ENCODE results near the gene ILDR2.

DNA sequence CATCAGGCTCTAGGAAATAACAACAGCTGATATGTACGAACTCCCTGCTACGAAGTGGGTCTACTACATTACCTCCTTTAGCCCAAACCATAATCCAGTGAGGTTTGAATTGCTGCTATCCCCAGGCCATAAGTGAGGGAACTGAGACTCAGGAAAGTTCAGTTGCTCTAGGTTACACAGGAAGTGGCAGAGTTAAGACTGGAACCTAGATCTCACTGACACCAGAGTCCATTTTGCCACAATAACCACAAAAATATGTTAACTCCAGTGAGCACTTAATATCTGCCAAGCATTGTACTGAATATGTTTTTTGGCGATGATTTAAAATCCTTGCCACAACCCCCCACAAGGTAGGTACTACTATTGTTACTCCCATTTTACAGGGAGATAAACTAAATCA lies 90.4 kb downstream of the ILDR2 start:
- TF ChIP-seq, protein P1, sequence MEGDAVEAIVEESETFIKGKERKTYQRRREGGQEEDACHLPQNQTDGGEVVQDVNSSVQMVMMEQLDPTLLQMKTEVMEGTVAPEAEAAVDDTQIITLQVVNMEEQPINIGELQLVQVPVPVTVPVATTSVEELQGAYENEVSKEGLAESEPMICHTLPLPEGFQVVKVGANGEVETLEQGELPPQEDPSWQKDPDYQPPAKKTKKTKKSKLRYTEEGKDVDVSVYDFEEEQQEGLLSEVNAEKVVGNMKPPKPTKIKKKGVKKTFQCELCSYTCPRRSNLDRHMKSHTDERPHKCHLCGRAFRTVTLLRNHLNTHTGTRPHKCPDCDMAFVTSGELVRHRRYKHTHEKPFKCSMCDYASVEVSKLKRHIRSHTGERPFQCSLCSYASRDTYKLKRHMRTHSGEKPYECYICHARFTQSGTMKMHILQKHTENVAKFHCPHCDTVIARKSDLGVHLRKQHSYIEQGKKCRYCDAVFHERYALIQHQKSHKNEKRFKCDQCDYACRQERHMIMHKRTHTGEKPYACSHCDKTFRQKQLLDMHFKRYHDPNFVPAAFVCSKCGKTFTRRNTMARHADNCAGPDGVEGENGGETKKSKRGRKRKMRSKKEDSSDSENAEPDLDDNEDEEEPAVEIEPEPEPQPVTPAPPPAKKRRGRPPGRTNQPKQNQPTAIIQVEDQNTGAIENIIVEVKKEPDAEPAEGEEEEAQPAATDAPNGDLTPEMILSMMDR (IDR thresholded peaks at IDR 0.05; ENCODE audit: low read length): no peak
- TF ChIP-seq EZH2phosphoT487 (IDR thresholded peaks at IDR 0.05; ENCODE audit: low read length): no peak
- no peak for TF ChIP-seq EZH2 (optimal IDR thresholded peaks at IDR 0.05; ENCODE audit: low read depth, low read length)
